GM18519 (cell line): ENCODE measurements around the gene ADAMTSL2.

ENCODE experiments used
- ATAC-seq: cut with Tn5 transposase; IDR thresholded peaks from one replicate; pipeline ENCODE4 v1.9.1; 2021; ENCODE audit warnings: mild to moderate bottlenecking, moderate library complexity; ENCODE audit not compliant: unreplicated experiment, low FRiP score

The ADAMTSL2 gene

DNA sequence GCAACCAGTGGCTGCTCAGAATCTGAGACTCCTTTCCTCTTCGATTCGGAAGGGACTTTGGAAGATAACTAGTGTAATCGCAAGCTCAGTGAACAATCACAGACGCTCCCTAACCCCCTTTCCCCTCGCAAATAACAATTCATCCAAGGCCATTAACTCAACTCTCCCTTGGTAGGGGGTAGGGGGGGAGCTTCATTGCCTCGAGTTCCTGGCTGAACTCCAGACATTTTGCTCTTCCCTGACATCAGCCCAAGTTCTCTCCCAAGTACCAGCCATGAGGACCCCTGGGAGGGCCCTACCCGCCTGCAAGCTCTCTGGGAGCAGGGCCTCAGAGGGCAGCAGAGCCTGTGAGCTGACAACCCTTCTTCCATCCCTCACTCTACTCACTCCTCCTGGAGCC lies 66.2 kb downstream of the ADAMTSL2 start:
- ATAC-seq, result no peak

- no peak for ATAC-seq
These were observed 67.2 kb downstream of the ADAMTSL2 start for GRCh38 chr9:133601746-133602145.

- ATAC-seq, result no peak
These were observed 67.8 kb downstream of the ADAMTSL2 start for GRCh38 chr9:133602277-133602676.

DNA sequence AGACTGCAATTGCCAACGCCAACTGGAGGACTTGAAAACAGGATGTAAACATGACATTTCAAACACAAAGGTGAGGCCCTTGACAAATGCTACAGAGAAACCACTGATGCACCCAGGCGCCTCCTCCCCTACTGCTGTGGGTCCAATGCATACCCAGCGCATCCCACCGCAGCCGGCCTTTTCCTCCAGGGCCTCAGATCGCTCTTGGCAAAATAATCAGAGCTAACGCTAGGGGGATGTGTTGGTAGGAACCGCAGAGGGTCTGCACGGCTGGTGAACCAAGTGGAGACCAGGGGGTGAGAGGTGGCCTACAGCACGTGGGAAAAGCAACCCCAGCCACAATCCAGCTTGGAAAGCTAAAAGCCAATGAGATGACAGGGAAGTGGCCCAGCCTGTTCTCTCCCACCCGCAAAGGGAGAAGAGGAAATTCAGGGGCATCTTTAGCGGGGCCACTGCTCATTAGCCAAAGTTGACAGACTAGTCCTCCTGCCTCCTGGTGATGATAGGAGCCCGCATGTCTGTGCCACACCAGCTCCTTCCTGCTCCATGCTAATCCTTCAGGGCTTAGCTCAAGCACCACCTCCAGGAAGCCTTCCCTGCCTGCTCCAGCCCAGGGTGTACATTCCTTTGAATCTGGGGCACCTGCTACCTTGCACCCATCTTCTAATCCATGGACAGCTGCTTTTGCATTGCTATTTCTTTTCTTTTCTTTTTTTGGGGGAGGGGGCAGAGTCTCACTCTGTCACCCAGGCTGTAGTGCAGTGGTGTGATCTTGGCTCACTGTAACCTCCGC lies 68.8 kb downstream of the ADAMTSL2 start:
- no peak for ATAC-seq

DNA sequence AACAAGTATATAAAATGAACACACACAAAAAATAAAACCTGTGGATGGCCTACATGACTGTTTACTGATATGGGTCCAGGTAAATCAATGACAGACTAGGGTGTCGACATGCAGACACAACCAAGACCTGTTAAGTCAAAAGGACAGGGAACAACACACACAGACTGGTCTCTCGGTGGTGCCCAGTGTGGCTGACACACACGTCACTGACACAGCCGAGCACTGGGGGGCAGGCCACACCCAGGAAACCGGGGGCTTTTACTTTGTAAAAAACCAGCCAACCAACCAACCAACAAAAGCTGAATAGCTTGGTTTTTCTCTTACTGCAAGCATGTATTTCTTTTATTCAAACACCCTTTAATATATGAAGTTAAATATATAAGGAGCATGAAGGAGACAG lies 69.7 kb downstream of the ADAMTSL2 start:
- ATAC-seq, result no peak

DNA sequence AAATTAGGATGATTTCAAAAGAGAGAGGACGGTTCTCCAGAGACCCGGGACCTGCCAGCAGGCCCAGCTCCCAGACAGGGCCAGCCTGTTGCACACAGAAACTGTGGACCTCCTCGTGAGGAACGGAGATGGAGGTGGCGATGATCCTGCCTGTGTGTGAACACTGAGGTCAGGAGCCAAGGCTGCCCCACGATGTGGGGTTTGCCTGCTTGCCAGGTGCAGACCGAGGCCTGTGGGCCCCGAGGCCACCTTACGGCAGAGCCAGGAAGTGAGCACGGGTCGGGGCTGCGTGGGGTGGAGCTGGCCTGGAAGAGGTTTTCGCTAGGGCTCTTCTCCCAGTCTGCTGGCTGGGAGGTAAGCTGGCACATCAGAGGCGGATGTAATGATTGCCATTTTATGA lies 70.4 kb downstream of the ADAMTSL2 start:
- ATAC-seq, result no peak

- no peak for ATAC-seq
These were observed 70.9 kb downstream of the ADAMTSL2 start for GRCh38 chr9:133605446-133605845.

DNA sequence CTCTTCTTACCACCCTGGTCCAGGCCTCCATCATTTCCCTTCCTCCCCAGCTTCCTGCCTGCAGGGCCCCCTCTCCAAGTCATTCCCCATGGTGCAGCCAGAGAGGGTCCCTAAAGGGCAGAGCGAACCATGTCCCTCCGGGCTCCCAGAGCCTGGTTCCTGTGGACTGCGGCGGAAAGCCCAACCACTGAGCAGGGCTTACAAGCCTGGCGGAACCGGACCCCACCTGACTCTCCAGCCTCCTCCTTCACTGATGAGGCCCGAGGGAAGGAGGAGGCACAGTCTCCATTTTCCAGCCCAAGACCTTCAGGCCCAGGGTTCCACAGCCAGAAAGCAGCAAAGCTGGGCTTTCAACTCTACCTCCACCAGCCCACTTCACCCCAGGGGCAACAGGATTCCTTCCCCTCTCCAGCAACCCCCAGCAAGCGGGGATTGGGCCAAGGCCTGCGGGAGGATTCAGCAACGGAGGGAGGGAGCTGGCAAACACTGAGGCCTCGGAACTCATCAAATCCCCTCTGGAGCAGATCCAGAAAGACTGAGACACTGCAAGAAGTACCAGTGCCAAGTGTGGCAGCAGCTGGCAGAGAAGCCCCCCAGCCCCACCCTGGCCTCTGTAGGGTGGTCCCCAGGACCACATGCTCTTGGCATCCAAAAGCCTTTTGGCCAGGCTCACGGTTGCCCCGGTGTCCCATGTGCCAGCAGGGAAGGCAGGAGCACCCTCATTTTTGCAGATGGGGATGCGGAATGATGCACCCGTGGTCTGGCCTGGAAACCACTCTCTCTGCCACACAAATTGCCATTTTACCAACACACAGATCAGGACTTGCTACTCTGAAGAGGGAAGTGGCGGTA lies 71.6 kb downstream of the ADAMTSL2 start:
- ATAC-seq, result no peak

DNA sequence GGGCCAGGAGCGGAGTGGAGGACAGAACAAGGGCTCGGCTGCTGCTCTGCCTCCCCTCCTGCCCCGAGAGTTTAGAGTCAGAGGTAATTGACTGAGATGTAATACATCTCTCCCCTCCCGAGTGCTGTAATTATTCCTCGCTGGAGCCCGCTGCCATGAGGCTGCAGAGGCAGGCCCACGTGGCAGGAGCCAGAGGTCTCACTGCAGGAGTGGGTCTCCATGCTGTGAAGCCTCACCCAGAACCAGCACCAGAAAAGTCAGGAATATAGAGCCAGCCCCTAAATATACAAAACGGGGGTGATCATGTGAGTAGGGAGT lies 72.2 kb downstream of the ADAMTSL2 start:
- ATAC-seq, result no peak

- no peak for ATAC-seq
These were observed 72.9 kb downstream of the ADAMTSL2 start for GRCh38 chr9:133607381-133607780.

DNA sequence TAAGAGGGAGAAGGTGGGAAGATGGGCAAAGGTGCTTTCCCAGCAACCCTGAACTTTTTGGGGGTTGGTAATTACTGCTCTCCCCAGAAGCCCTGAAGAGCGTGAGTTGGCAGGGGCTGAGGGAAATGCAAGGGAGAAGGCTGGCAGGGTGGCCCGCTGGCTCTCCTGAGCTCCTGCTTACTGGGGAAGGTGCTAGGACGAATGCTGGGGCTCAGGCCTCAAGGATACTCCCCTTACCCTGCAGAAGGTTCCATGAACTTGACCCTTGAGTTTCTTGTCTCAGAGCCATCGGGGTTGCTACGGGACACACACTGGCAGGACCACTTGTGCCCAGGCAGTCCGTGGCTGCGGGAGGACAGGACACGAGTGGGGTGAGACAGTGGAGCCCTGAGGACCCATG lies 73.5 kb downstream of the ADAMTSL2 start:
- no peak for ATAC-seq

DNA sequence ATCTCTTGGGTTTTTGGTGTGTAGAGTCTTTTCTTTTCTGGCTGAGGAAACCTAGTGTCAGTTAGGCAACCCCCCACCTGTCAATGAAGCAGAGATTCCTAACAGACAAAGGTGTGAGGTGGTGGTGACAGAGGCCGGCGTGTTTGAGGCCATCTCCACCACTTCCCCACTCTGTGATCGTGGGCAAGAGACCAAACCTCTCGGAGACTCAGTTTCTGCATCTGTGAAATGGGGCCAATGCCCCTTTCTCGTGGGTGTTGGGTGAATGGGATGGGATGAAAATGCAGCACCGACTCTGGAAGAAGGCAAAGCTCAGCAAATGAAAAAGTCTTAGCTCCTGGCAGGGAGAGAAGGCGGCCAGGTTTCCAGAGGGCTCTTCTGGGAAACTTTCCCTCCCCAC lies 73.9 kb downstream of the ADAMTSL2 start:
- no peak for ATAC-seq

DNA sequence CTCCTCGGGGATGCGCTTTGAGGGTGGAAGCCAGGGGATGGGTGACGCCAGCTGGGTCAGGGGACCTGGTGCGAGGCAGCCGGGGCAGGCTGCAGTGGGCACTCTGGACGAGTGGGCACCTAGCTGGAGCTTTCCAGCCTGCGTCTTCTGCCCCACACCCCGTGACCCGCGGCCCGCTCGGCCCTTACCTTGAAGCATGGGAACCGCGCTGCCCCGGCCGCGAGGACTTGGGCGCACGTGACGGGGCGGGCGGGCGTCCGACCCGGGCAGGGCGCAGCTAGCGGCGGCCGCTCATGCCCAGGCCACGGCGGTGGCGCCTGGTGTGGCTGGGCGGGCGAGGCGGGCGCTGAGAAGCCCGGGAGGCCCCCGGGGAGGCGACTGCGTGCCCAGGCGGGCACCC lies 74.4 kb downstream of the ADAMTSL2 start:
- ATAC-seq, result no peak

GRCh38 chr9:133609311-133610098 lies 75.0 kb downstream of the ADAMTSL2 start, which contains the start of gene FAM163B:
TSS of gene FAM163B (minus strand) at chr9:133609389. CDS start at chr9:133580223, 29,166 bp downstream.
- no peak for ATAC-seq

DNA sequence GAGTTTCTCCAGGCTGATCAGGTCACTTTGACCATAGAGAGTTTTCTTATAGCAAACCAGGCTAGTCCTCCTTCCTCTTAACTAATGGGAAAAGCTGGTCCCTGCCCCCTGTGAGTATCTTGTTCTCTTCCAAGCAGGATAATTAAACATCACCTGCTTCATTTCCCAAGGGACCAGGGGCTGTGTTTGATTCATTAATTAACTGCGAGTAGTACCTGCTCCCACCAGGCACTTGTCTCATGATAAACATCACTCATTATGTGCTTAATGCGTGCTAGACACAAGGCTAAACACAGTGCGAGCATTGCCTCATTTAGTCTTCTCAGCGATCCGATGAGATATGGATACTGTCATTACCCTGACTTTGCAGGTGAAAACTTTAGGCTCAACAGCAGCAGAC lies 76.3 kb downstream of the ADAMTSL2 start:
- no peak for ATAC-seq

DNA sequence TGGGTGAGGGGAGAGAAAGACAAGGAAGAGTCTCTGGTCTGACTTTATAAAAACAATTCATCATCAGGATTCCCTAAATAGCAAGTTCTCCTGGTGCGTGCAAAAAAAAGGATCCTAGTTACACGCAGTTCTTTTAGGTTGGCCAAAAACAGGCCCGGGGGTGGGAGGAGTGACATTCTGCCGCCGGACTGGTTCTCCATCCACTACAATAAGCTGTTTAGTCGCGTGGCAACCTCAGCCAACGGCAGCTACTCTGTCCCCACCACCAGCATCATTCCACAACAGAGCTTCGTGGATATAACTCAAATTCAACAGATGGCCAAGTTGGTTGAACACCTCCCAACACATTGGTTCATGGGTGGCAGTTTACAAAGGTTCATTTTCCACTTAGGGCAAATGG lies 77.5 kb downstream of the ADAMTSL2 start:
- ATAC-seq, result no peak

DNA sequence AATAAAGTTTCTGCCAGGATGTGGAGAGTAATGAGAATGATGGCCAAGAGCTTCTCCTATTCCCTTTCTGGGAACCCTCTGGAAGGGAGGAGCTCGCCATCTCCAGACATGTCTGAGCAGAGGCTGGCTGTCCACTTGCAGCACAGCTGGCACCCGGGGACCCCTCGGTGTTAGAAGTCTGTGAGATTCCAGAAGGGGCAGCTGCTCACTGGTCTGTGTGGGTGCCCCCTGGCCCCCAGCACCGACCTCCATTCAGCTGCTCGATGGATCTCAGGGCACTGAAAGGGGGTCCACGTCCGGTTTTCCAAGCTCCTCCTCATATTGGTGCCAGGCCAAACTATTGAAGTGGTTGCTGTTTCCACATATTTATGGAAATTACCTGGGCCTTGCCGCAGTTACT lies 78.3 kb downstream of the ADAMTSL2 start:
- ATAC-seq, result no peak

- no peak for ATAC-seq
These were observed 78.9 kb downstream of the ADAMTSL2 start for GRCh38 chr9:133613432-133613831.

GRCh38 chr9:133614056-133614455 lies 79.6 kb downstream of the ADAMTSL2 start:
- ATAC-seq, result no peak

- ATAC-seq, result no peak
These were observed 80.2 kb downstream of the ADAMTSL2 start for GRCh38 chr9:133614678-133615077.

DNA sequence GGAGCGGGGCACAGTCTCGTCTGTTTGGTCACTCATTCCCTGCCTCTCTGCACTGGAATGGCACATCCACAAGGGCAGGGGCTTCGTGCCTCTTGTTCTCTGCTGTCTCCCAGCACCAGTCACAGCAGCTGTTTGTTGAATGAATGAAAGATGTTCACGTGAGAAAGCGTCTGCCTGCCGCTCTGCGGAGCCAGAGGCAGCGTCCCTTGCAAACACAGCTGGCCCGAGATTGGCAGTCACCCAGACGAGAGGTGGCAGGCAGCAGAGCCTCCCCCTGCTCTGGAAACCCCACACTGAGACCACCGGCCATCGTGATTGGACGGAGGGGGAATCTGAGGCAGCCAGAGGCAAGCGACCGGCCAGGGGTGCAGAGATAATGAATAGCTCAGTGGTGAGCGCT lies 80.7 kb downstream of the ADAMTSL2 start:
- ATAC-seq, result no peak
